Prostate gland (tissue), 2 donors: ENCODE results near the gene ROBO4.

Experiments
- CTCF ChIP-seq, 4 experiments: fragments of 200-600 bp in 2 of 4; fragments of 450-650 bp in 2 of 4; sonication (generic) in 2 of 4; IDR thresholded peaks; 1 replicate in 3 of 4; 2 replicates in 1 of 4; pipeline ENCODE4 v1.5.1; 2016 to 2019; ENCODE audit warnings: antibody characterized with exemption in 4 of 4, mild to moderate bottlenecking in 2 of 4, moderate library complexity in 2 of 4
- POLR2A ChIP-seq: fragments of 450-650 bp; IDR thresholded peaks from one replicate; pipeline ENCODE4 v1.6.1; 2016; ENCODE audit warnings: antibody characterized with exemption, mild to moderate bottlenecking
- POLR2AphosphoS5 ChIP-seq: sonication (generic); formaldehyde crosslinking; IDR thresholded peaks from one replicate; pipeline ENCODE4 v1.6.1; 2017; ENCODE audit warnings: antibody characterized with exemption

- no peak for TF ChIP-seq POLR2AphosphoS5
- no peak for TF ChIP-seq CTCF (IDR thresholded peaks at IDR 0.05)
- no peak for TF ChIP-seq POLR2A
Measured at GRCh38 chr11:124876818-124877630, 20.6 kb downstream of the ROBO4 start.
